K562 (cell line): ENCODE measurements around the gene KCNQ2. TPM values are rescaled to one million over a fixed set of nuclear protein-coding genes. Genes with fewer than 3 reads are reported as not detected.

ENCODE experiments used
- ATAC-seq: fragments of 200-7000 bp; cut with Tn5 transposase; 3 replicates; pipeline ENCODE4 v1.9.1; 2020; ENCODE audit warnings: moderate library complexity
- BruUV-seq: library from RNA; stranded (reverse); fragments of 400-500 nt; replicated peaks from 2 replicates; lab custom pipeline; 2021; lab: Mats Ljungman, UMichigan
- CTCF ChIA-PET: fragments of 300-600 bp; formaldehyde crosslinking; extraction: SDS; loops from one replicate; lab custom pipeline; 2021; ENCODE audit warnings: low intra/inter-chr PET ratio; lab: Yijun Ruan, JAX
- POLR2A ChIA-PET: fragments of 300-600, 350-650 bp; sonication (Branson Sonifier 250); formaldehyde crosslinking; extraction: SDS; loops from one replicate; lab custom pipeline; 2021; ENCODE audit warnings: antibody characterized with exemption, inconsistent platforms; lab: Yijun Ruan, JAX
- DNase-seq, 4 experiments: peaks; one replicate each; pipeline versions ENCODE4 v3.0.0 to v3.0.0-alpha.2; 2011 to 2018; ENCODE audit warnings: low spot score in 3 of 4, mixed read lengths in 3 of 4; ENCODE audit errors: extremely low read depth in 1 of 4
- FAIRE-seq: peaks from 2 replicates; lab custom pipeline; 2011; peaks lifted over from hg19 to GRCh38; lab: Jason Lieb, UNC
- H2AFZ ChIP-seq: 2 replicates; pipeline ENCODE4 v1.6.0; 2011; ENCODE audit warnings: low read depth, low read length, control low read depth, inconsistent platforms
- H3K27ac ChIP-seq: fragments of 200-600 bp; 3 replicates; pipeline ENCODE4 v1.8.0; 2011; ENCODE audit warnings: low read depth, mild to moderate bottlenecking, control low read depth, inconsistent platforms, low read length, moderate library complexity, mixed read lengths; ENCODE audit errors: extremely low read depth
- H3K27me3 ChIP-seq, 2 experiments: fragments of 300-600 bp in 1 of 2; 2 replicates in 1 of 2; 3 replicates in 1 of 2; pipeline versions ENCODE4 v1.6.0 to v1.8.0; 2011; ENCODE audit warnings: inconsistent platforms in 2 of 2, low read length in 2 of 2, mild to moderate bottlenecking in 1 of 2, mixed read lengths in 1 of 2, moderate library complexity in 1 of 2; ENCODE audit not compliant: control insufficient read depth in 2 of 2, insufficient read depth in 2 of 2
- H3K36me3 ChIP-seq: fragments of 300-600 bp; 3 replicates; pipeline ENCODE4 v1.8.0; 2011; ENCODE audit warnings: mild to moderate bottlenecking, low read length, inconsistent platforms; ENCODE audit not compliant: control insufficient read depth, insufficient read depth
- H3K4me1 ChIP-seq, 2 experiments: fragments of 200-600 bp in 1 of 2; replicated peaks in 1 of 2; 2 replicates in 1 of 2; 3 replicates in 1 of 2; pipeline versions ENCODE4 v1.5.1 to v1.8.0; 2011; ENCODE audit warnings: inconsistent platforms in 2 of 2, low read length in 2 of 2, mild to moderate bottlenecking in 1 of 2, mixed read lengths in 1 of 2, moderate library complexity in 1 of 2; ENCODE audit not compliant: control insufficient read depth in 2 of 2, insufficient read depth in 2 of 2
- H3K4me2 ChIP-seq: 2 replicates; pipeline ENCODE4 v1.6.1; 2011; ENCODE audit warnings: low read length, control low read depth, inconsistent platforms, mixed read lengths; ENCODE audit not compliant: insufficient read depth
- H3K4me3 ChIP-seq: fragments of 200-600 bp; sonication (generic), shearing (Covaris generic); 2 replicates; pipeline ENCODE4 v1.5.1; 2016; ENCODE audit warnings: control low read depth, inconsistent platforms
- H3K79me2 ChIP-seq: fragments of 200-600 bp; 3 replicates; pipeline ENCODE4 v1.8.0; 2011; ENCODE audit warnings: low read length, inconsistent platforms; ENCODE audit not compliant: control insufficient read depth, insufficient read depth
- H3K9ac ChIP-seq, 2 experiments: 2 replicates each; pipeline versions ENCODE4 v1.6.0 to v1.6.1; 2011; ENCODE audit warnings: low read depth in 2 of 2, low read length in 2 of 2, control low read depth in 1 of 2, inconsistent platforms in 1 of 2, mild to moderate bottlenecking in 1 of 2, mixed read lengths in 1 of 2; ENCODE audit not compliant: insufficient read depth in 1 of 2
- H3K9me1 ChIP-seq: one replicate; pipeline ENCODE4 v1.6.0; 2011; ENCODE audit warnings: inconsistent platforms, mild to moderate bottlenecking, low read length, moderate library complexity; ENCODE audit not compliant: control insufficient read depth, insufficient read depth
- H3K9me3 ChIP-seq: replicated peaks from 2 replicates; pipeline ENCODE4 v1.5.1; 2011; ENCODE audit warnings: low read depth, low read length, inconsistent platforms; ENCODE audit not compliant: control insufficient read depth, insufficient read depth
- H4K20me1 ChIP-seq: replicated peaks from 2 replicates; pipeline ENCODE4 v1.6.1; 2011; ENCODE audit warnings: low read length, inconsistent platforms, mixed read lengths; ENCODE audit not compliant: control insufficient read depth, insufficient read depth
- ZMIZ1 ChIP-seq, 2 experiments: fragments of 150-350 bp in 1 of 2; IDR thresholded peaks; 2 replicates each; pipeline ENCODE4 v1.6.1; 2012 to 2016; ENCODE audit warnings: low read depth in 2 of 2, low read length in 2 of 2, mild to moderate bottlenecking in 1 of 2, moderate library complexity in 1 of 2
- WGBS: fragments of 100-300 bp; shearing (Covaris generic); methylation state at CpG from one replicate; pipeline ENCODE4 v1.1.6; 2016; ENCODE audit warnings: low coverage, mixed read lengths; ENCODE audit not compliant: insufficient coverage; ENCODE audit errors: missing lambda C conversion rate; 5-methylcytosine and 5-hydroxymethylcytosine counted together
- in situ Hi-C: fragments of 300-500 bp; cut with MboI; formaldehyde crosslinking; loops from 4 replicates; pipeline ENCODE4 v1.15.0; 2018; ENCODE audit warnings: inconsistent platforms, mixed read lengths
- intact Hi-C: fragments of 100-400 bp; cut with micrococcal nuclease; formaldehyde crosslinking; loops from 2 replicates; pipeline ENCODE4 v1.14.2; 2022
- polyA plus RNA-seq, 8 experiments: library from polyadenylated mRNA; depleted of rRNA in 4 of 8; stranded (reverse) in 5 of 8; unstranded in 3 of 8; fragments of >200 nt; fragmentation: Nextera tagmentation in 2 of 8; fragmentation: Illumina TruSeq in 1 of 8; extraction: Ambion mirVana in 2 of 8; extraction: Trizol in 1 of 8; gene quantifications; 2 replicates each; pipeline versions ENCODE4 v1.2.1 to v1.2.3, GENCODE V29; 2011 to 2014; ENCODE audit warnings: inconsistent platforms in 1 of 8, missing spikeins in 1 of 8
- total RNA-seq, 7 experiments: library from RNA; depleted of rRNA in 6 of 7; stranded (reverse); fragments of >200 nt in 6 of 7; fragmentation: Illumina TruSeq in 2 of 7; extraction: Trizol in 2 of 7; gene quantifications; 2 replicates each; pipeline versions ENCODE4 v1.2.1 to v1.2.3, GENCODE V29; 2011 to 2021; ENCODE audit warnings: low replicate concordance in 1 of 7

The KCNQ2 gene
- total and polyA plus RNA-seq, 9 of the 15 experiments (the other 6 are each of a cell fraction or from before 2014, with no cell fraction given) = 0.13 to 0.16 TPM; not detected in 7

- intact Hi-C loops = no loop called here
- no peak for TF ChIP-seq ZMIZ1 (IDR thresholded peaks at IDR 0.05; ENCODE audit: low read depth in 2 of 2, low read length in 2 of 2)
Measured at GRCh38 chr20:63357921-63358905, 114.2 kb downstream of the KCNQ2 start.

More at GRCh38 chr20:63357921-63358905, 114.2 kb downstream of the KCNQ2 start:
- Histone ChIP-seq H4K20me1 (no peaks in the 10 kb centered on the region), H3K9me3 (no peaks in the 10 kb centered on the region), H2AFZ (no peak overlapping the region), H3K9me1 (no peaks in the 10 kb centered on the region), H3K36me3 (no peaks in the 10 kb centered on the region), H3K4me1 (peaks cover 0 to 16% of the 10 kb centered on the region in 2 experiments; a peak in 2 of 5 replicates), H3K27me3 (peaks cover 0 to 20% of the 10 kb centered on the region in 2 experiments; a peak in 3 of 5 replicates), H3K4me3 (no peak overlapping the region), H3K9ac (no peak overlapping the region; a peak in 1 of 4 replicates), H3K27ac (no peak overlapping the region), H3K4me2 (no peak overlapping the region), H3K79me2 (no peaks in the 10 kb centered on the region)
- ChIA-PET CTCF (no interaction called here), POLR2A (interaction anchor here (1.4 kb wide), 1 partner anchor 12 kb away, joined by 4 read pairs; no protein-coding TSS in a partner anchor)
- WGBS = under 1% methylated on average over 26 of the region's 26 CpGs
- DNase-seq (no peak), FAIRE-seq (no peak), ATAC-seq (no peak)
- in situ Hi-C loops = no loop called here
- no TSS peak for BruUV-seq
